ENCODE measurements around the gene MICAL3. TPM values are rescaled to one million over a fixed set of nuclear protein-coding genes. Genes with fewer than 3 reads are reported as not detected.

The MICAL3 gene
- total RNA-seq, 6 experiments from 2014 or later, result 31.5 to 61.8 (median 48.2) TPM

DNA sequence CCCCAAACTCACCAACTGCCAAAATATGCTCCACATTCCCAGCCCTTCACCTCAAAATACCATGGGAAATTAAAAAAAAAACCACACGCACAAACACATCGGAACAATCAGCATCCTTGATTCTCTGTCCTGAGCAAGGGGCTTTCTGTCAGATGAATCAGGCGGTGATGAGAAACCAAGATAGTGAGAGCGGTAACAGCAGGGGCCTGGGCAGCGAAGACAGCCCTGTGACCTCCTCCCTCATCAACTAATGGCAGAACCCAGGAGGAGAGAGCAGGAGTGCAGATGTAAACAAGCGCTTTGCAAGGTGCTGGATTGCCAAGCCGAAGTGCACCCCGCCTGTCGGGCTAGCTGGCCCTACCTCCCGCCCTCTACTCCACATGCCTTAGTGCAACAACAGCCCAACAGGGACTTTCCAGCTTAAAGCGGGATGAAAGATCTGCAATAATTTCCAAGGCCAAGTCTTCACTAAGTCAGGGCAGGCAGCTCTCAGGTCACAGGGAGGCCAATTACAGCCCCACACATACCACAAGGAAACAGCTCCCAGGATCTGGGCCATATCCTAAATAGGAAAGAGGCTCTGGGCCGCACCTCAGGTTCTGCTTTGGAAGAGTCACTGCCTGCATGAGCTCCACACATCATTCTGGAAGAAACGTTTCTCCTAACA is 177.9 kb downstream of the MICAL3 start:
- WGBS (ENCODE audit: insufficient coverage, low coverage, low lambda C conversion rate, missing lambda C conversion rate), result 84% methylated on average over 5 of the region's 13 CpGs
- Histone ChIP-seq H3K4me1 (peaks cover 0 to 27% (median 5%) of the 10 kb centered on the region in 4 donors), H3K4me3 (no peak overlapping the region), H3K27ac (no peak overlapping the region), H3K36me3 (no peaks in the 10 kb centered on the region), H3K27me3 (no peaks in the 10 kb centered on the region), H3K9me3 (no peaks in the 10 kb centered on the region)
- DNase-seq (no peak), ATAC-seq (no peak)
- intact Hi-C loops (cut with DNase I), result no loop called here
- TF ChIP-seq, protein P1, sequence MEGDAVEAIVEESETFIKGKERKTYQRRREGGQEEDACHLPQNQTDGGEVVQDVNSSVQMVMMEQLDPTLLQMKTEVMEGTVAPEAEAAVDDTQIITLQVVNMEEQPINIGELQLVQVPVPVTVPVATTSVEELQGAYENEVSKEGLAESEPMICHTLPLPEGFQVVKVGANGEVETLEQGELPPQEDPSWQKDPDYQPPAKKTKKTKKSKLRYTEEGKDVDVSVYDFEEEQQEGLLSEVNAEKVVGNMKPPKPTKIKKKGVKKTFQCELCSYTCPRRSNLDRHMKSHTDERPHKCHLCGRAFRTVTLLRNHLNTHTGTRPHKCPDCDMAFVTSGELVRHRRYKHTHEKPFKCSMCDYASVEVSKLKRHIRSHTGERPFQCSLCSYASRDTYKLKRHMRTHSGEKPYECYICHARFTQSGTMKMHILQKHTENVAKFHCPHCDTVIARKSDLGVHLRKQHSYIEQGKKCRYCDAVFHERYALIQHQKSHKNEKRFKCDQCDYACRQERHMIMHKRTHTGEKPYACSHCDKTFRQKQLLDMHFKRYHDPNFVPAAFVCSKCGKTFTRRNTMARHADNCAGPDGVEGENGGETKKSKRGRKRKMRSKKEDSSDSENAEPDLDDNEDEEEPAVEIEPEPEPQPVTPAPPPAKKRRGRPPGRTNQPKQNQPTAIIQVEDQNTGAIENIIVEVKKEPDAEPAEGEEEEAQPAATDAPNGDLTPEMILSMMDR (IDR thresholded peaks at IDR 0.05), result no peak
- TF ChIP-seq POLR2A (IDR thresholded peaks at IDR 0.05), result no peak

DNA sequence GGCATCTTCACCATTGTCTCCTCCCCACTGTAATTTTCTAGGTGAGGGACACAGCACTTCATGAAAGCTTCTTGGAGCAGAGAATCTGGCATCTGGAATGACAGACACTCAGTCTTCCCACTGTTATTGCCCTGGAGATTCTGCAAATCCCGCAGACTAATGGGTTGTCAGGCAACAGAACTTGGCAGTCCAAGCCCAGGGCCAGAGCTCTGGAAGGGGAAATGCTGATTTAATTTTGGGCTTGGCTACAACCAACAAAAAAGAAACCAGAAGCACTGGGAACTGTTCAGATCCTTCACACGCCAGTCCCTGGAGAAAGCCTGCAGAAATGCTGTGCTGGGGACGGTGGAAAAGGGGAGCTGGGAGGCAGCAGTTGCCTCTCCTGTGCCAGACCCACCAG is 178.6 kb downstream of the MICAL3 start:
- intact Hi-C loops (cut with DNase I), result no loop called here
- Histone ChIP-seq H3K9me3 (no peaks in the 10 kb centered on the region), H3K27ac (no peak overlapping the region), H3K4me1 (peaks cover 0 to 30% (median 2%) of the 10 kb centered on the region in 4 donors), H3K36me3 (no peaks in the 10 kb centered on the region), H3K27me3 (no peaks in the 10 kb centered on the region), H3K4me3 (no peak overlapping the region)
- 78% methylated on average over 3 of the region's 3 CpGs for WGBS (ENCODE audit: insufficient coverage, low coverage, low lambda C conversion rate, missing lambda C conversion rate)
- TF ChIP-seq, protein P1 (IDR thresholded peaks at IDR 0.05), result no peak
- no peak for TF ChIP-seq POLR2A (IDR thresholded peaks at IDR 0.05)
- ATAC-seq, result no peak
- no peak for DNase-seq

DNA sequence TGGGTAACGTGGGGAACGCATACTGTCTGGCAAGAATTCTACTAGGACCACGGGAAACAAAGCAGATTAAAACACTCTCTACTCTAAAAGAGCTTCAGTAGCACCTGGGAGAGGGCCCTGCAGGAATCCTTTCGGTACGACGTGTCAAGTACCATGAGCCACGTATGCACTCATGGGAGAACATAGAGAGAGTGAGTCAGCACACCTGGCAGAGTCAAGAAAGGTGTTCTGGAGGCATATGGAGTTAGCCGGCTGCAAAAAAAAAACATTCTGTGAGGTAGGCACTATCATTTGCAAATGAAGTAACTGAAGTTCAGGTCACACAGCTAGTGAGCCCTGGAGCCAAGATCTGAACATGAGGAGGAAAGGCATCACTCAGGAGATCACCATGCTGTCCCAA is 179.0 kb downstream of the MICAL3 start:
- DNase-seq (no peak), ATAC-seq (no peak)
- Histone ChIP-seq H3K27me3 (no peaks in the 10 kb centered on the region), H3K27ac (no peak overlapping the region), H3K9me3 (no peaks in the 10 kb centered on the region), H3K4me3 (no peak overlapping the region), H3K36me3 (no peaks in the 10 kb centered on the region), H3K4me1 (peaks cover 0 to 35% (median 4%) of the 10 kb centered on the region in 4 donors)
- intact Hi-C loops (cut with DNase I), result no loop called here
- TF ChIP-seq, protein P1 (IDR thresholded peaks at IDR 0.05), result no peak
- TF ChIP-seq POLR2A (IDR thresholded peaks at IDR 0.05), result no peak
- WGBS (ENCODE audit: insufficient coverage, low coverage, low lambda C conversion rate, missing lambda C conversion rate), result 89% methylated on average over 8 of the region's 8 CpGs

DNA sequence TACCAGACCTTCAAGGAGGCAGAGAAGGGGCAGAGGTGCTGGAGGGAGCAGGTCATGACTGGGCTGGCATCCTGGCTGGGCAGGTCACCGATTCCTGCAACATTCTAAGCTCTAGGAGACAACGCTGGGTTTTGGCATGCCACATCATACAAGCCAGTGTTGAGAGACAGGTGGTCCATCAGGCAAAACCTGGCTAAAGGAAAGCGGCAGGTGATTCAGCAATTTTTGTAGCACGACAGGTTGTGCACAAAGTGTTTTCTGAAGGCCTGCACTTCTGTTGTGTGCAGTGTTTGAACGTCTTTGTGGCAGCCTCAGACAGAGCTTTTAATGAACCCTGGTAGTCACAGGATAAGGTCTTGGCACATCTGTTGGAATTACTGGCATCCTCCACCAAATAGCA is 180.2 kb downstream of the MICAL3 start:
- H3K9me3 ChIP-seq, result no peaks in the 10 kb centered on the region
- peaks cover 0 to 43% (median 9%) of the 10 kb centered on the region in 4 donors for H3K4me1 ChIP-seq
- no peak for ATAC-seq
- H3K27ac ChIP-seq, result no peak overlapping the region
- H3K4me3 ChIP-seq, result no peak overlapping the region
- no peaks in the 10 kb centered on the region for H3K27me3 ChIP-seq
- WGBS (ENCODE audit: insufficient coverage, low coverage, low lambda C conversion rate, missing lambda C conversion rate), result no CpG with 5 or more reads among the region's 5 CpGs
- H3K36me3 ChIP-seq, result no peaks in the 10 kb centered on the region
- DNase-seq, result no peak
- intact Hi-C loops (cut with DNase I), result no loop called here
- TF ChIP-seq, protein P1 (IDR thresholded peaks at IDR 0.05), result no peak
- no peak for TF ChIP-seq POLR2A (IDR thresholded peaks at IDR 0.05)
